Natural killer cell (primary cell): ENCODE measurements around the gene PCSK5. TPM values are rescaled to one million over a fixed set of nuclear protein-coding genes. Genes with fewer than 3 reads are reported as not detected.

Experiments used
- ATAC-seq, 3 donors: fragments of 150-1000 bp in 2 of 3; fragments of 200-7000 bp in 1 of 3; cut with Tn5 transposase; 1 replicate in 1 of 3; 2 replicates in 2 of 3; pipeline ENCODE4 v1.10.0; 2021; ENCODE audit warnings: mild to moderate bottlenecking in 2 of 3, moderate library complexity in 2 of 3
- DNase-seq, 2 donors: peaks; one replicate each; pipeline versions ENCODE4 v3.0.0 to v3.0.0-alpha.2; 2013 to 2021; ENCODE audit warnings: mixed read lengths in 1 of 2
- H3K27ac ChIP-seq: one replicate; pipeline ENCODE4 v1.5.1; 2013; ENCODE audit warnings: mild to moderate bottlenecking, low read length
- H3K27me3 ChIP-seq: one replicate; pipeline ENCODE4 v1.6.1; 2013; ENCODE audit warnings: low read length; ENCODE audit not compliant: control insufficient read depth, insufficient read depth
- H3K36me3 ChIP-seq: one replicate; pipeline ENCODE4 v1.6.1; 2013; ENCODE audit warnings: low read length; ENCODE audit not compliant: control insufficient read depth, insufficient read depth
- H3K4me1 ChIP-seq: one replicate; pipeline ENCODE4 v1.6.1; 2013; ENCODE audit warnings: low read length; ENCODE audit not compliant: control insufficient read depth, insufficient read depth
- H3K4me3 ChIP-seq: one replicate; pipeline ENCODE4 v1.5.1; 2013; ENCODE audit warnings: low read length
- H3K9me3 ChIP-seq: one replicate; pipeline ENCODE4 v1.6.1; 2013; ENCODE audit warnings: low read length; ENCODE audit not compliant: control insufficient read depth, insufficient read depth
- H3K27ac Mint-ChIP-seq, 2 donors: one replicate each; pipeline ENCODE4 v1.8.0; 2022; ENCODE audit warnings: mild to moderate bottlenecking in 2 of 2, mixed read lengths in 2 of 2, moderate library complexity in 1 of 2
- H3K27me3 Mint-ChIP-seq, 2 donors: one replicate each; pipeline ENCODE4 v1.8.0; 2022; ENCODE audit warnings: low read depth in 2 of 2, mixed read lengths in 2 of 2
- H3K36me3 Mint-ChIP-seq: one replicate; pipeline ENCODE4 v1.8.0; 2022; ENCODE audit warnings: mixed read lengths
- H3K4me1 Mint-ChIP-seq, 2 donors: one replicate each; pipeline ENCODE4 v1.8.0; 2022; ENCODE audit warnings: mixed read lengths in 2 of 2
- H3K4me3 Mint-ChIP-seq: one replicate; pipeline ENCODE4 v1.8.0; 2022; ENCODE audit warnings: mild to moderate bottlenecking, moderate library complexity, mixed read lengths
- H3K9me3 Mint-ChIP-seq, 2 donors: one replicate each; pipeline ENCODE4 v1.8.0; 2022; ENCODE audit warnings: mixed read lengths in 2 of 2
- CTCF ChIP-seq: fragments of 200-600 bp; IDR thresholded peaks from one replicate; pipeline ENCODE4 v1.8.0; 2022; ENCODE audit warnings: antibody characterized with exemption
- WGBS: methylation state at CpG from one replicate; pipeline ENCODE4 v1.1.7; 2013; ENCODE audit warnings: missing lambda C conversion rate; ENCODE audit not compliant: insufficient coverage; 5-methylcytosine and 5-hydroxymethylcytosine counted together
- intact Hi-C: fragments of 100-400 bp; cut with micrococcal nuclease; formaldehyde crosslinking; loops from one replicate; pipeline ENCODE4 v1.14.2; 2022
- total RNA-seq, 4 donors: library from RNA; stranded (reverse); fragments of 120-200 nt in 1 of 4; gene quantifications; one replicate each; pipeline versions ENCODE4 v1.2.3 to v1.2.4, GENCODE V29; 2013 to 2022

The PCSK5 gene
- total RNA-seq, 3 donors from 2014 or later (not counting 1 experiment from before 2014, with no cell fraction given), result 2.4 to 13.2 (median 5.7) TPM

GRCh38 chr9:75871624-75872023 is 18.8 kb upstream of the PCSK5 start:
- no peak for DNase-seq
- H3K36me3 Mint-ChIP-seq, result no peaks in the 10 kb centered on the region
- Histone ChIP-seq H3K36me3 (no peaks in the 10 kb centered on the region), H3K4me3 (no peak overlapping the region), H3K27ac (no peak overlapping the region), H3K4me1 (no peaks in the 10 kb centered on the region), H3K9me3 (no peaks in the 10 kb centered on the region), H3K27me3 (no peaks in the 10 kb centered on the region)
- H3K9me3 Mint-ChIP-seq, result no peaks in the 10 kb centered on the region
- TF ChIP-seq CTCF, result no peak
- peaks cover 18 to 30% of the 10 kb centered on the region in 2 donors for H3K27me3 Mint-ChIP-seq
- WGBS, result 100% methylated on average over 2 of the region's 5 CpGs
- intact Hi-C loops, result no loop called here
- no peak for ATAC-seq
- no peak overlapping the region for H3K4me3 Mint-ChIP-seq
- no peaks in the 10 kb centered on the region for H3K4me1 Mint-ChIP-seq
- H3K27ac Mint-ChIP-seq, result no peak overlapping the region

GRCh38 chr9:75873712-75874111 is 16.8 kb upstream of the PCSK5 start:
- H3K27ac Mint-ChIP-seq, result no peak overlapping the region
- H3K4me1 ChIP-seq, result no peaks in the 10 kb centered on the region
- TF ChIP-seq CTCF, result no peak
- H3K4me3 ChIP-seq, result no peak overlapping the region
- intact Hi-C loops, result no loop called here
- no peaks in the 10 kb centered on the region for H3K27me3 ChIP-seq
- no peaks in the 10 kb centered on the region for H3K9me3 ChIP-seq
- H3K27me3 Mint-ChIP-seq, result peaks cover 11 to 15% of the 10 kb centered on the region in 2 donors
- DNase-seq, result no peak
- H3K36me3 ChIP-seq, result no peaks in the 10 kb centered on the region
- H3K4me1 Mint-ChIP-seq, result no peaks in the 10 kb centered on the region
- no peak overlapping the region for H3K27ac ChIP-seq
- no peaks in the 10 kb centered on the region for H3K9me3 Mint-ChIP-seq
- no peak overlapping the region for H3K4me3 Mint-ChIP-seq
- ATAC-seq, result peak in 1 of 3 donors; percentile 37
- 84% methylated on average over 1 of the region's 1 CpG for WGBS
- no peaks in the 10 kb centered on the region for H3K36me3 Mint-ChIP-seq

GRCh38 chr9:75876999-75877640 is 13.4 kb upstream of the PCSK5 start:
- intact Hi-C loops, result no loop called here
- DNase-seq (no peak), ATAC-seq (no peak)
- H3K27me3 ChIP-seq, result no peaks in the 10 kb centered on the region
- no peak overlapping the region for H3K4me3 ChIP-seq
- H3K36me3 ChIP-seq, result no peaks in the 10 kb centered on the region
- 95% methylated on average over 9 of the region's 11 CpGs for WGBS
- H3K9me3 ChIP-seq, result no peaks in the 10 kb centered on the region
- Mint-ChIP-seq H3K4me3 (no peak overlapping the region), H3K36me3 (no peaks in the 10 kb centered on the region), H3K9me3 (no peaks in the 10 kb centered on the region), H3K27me3 (peaks cover 5 to 6% of the 10 kb centered on the region in 2 donors), H3K27ac (no peak overlapping the region), H3K4me1 (no peaks in the 10 kb centered on the region)
- no peak for TF ChIP-seq CTCF
- no peaks in the 10 kb centered on the region for H3K4me1 ChIP-seq
- no peak overlapping the region for H3K27ac ChIP-seq

- Mint-ChIP-seq H3K27ac (no peak overlapping the region), H3K36me3 (no peaks in the 10 kb centered on the region), H3K4me3 (no peak overlapping the region), H3K9me3 (no peaks in the 10 kb centered on the region), H3K27me3 (peaks cover 5 to 13% of the 10 kb centered on the region in 2 donors), H3K4me1 (no peaks in the 10 kb centered on the region)
- no peaks in the 10 kb centered on the region for H3K27me3 ChIP-seq
- WGBS, result 87% methylated on average over 2 of the region's 2 CpGs
- H3K4me3 ChIP-seq, result no peak overlapping the region
- H3K9me3 ChIP-seq, result no peaks in the 10 kb centered on the region
- no peak for DNase-seq
- no peaks in the 10 kb centered on the region for H3K36me3 ChIP-seq
- no peak for ATAC-seq
- intact Hi-C loops, result no loop called here
- no peak for TF ChIP-seq CTCF
- no peaks in the 10 kb centered on the region for H3K4me1 ChIP-seq
- H3K27ac ChIP-seq, result no peak overlapping the region
Observed at GRCh38 chr9:75878488-75878860, 12.0 kb upstream of the PCSK5 start.
